Fibroblast of skin of back (primary cell): ENCODE measurements around the gene PIGQ.
A peak's percentile ranks its signal among the peaks of the same experiment; 100 is the strongest.

ENCODE experiments used
- DNase-seq: peaks from one replicate; pipeline ENCODE4 v3.0.0-alpha.2; 2013

PIGQ gene

DNA sequence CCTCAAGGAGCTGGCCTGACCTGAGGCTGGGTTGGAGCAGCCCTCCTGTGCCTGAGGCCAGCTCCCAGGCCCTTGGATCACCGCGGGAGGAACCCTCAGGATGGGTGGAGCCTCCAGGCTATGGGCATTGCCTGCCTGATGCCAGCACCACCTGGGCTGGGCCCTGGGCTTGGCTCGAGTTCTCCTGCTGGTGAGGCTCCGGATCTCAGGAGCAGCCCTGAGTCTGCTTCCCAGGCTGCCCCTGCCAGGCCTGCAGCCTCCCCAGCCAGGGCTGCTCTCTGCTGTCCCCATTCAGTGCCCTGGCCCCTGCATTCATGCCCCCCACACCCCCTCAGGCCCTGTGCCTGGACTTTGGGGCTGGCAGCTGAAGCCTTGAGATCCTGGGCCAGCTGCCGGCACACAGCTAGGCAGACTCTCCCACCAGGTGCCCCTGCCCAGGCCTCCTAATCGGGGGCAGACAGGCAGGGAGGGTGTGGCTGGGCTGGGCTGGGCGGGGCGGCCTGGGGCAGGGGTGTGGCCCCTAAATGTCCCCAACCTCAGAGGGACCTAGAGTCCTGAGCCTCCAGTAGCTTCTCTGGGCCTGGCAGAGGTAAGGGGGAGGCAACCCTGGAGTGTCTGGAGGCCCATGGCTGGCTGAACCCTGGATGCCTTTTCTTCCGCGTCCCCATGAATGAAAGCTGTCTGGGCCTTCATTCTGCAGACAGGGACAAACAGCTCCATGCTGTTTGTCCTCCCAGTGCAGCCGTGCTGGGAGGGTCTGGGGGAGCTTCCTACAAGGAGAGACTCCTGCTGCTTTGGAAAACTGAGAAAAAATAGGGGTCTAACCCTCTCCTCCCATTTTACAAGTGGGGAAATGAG lies 1.1 kb upstream of the PIGQ start:
- DNase-seq = no peak

DNA sequence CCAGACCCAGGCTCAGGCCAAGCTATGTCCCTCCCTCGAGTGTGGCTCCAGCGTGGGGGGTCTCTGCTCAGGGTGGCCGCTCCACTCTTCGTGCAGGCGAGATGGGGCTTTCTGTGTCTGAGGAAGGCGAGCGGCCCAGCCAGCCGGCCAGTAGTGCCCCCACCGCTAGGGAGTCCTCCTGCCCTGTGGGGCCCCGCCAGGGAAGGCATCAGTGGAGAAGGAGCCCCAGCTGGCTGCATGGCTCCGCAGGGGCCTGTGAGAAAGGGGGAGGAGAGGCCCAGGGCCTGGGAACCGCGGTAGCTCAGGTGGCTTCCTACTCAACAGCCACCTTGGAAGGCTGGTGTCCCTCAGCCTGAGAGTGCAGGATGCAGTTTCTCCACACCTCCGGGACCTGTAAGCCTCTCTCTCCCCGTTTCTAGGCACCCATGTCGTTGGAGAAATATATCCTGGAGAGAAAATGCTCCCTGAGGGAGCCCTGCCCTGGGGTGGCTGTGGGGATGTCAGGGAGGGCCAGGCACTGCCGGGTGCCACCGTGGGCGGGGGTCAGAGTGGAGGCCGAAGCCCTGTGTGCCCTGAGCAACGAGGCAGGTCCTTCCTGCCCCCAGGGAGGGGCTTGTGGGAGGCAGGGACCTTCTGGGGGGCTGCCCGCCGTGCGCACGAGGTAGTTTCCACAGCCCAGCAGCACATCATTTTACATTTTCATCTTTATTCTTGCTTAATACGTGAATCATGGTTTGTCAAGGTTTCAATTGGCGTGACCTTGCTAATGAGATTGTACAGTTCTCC lies 3.3 kb downstream of the PIGQ start:
- DNase-seq = no peak

DNA sequence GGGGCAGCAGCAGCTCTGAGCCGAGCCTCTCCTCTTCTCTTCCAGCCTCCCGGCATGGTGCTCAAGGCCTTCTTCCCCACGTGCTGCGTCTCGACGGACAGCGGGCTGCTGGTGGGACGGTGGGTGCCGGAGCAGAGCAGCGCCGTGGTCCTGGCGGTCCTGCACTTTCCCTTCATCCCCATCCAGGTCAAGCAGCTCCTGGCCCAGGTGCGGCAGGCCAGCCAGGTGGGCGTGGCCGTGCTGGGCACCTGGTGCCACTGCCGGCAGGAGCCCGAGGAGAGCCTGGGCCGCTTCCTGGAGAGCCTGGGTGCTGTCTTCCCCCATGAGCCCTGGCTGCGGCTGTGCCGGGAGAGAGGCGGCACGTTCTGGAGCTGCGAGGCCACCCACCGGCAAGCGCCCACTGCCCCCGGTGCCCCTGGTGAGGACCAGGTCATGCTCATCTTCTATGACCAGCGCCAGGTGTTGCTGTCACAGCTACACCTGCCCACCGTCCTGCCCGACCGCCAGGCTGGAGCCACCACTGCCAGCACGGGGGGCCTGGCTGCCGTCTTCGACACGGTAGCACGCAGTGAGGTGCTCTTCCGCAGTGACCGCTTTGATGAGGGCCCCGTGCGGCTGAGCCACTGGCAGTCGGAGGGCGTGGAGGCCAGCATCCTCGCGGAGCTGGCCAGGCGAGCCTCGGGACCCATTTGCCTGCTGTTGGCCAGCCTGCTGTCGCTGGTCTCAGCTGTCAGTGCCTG lies 4.4 kb downstream of the PIGQ start:
- DNase-seq = no peak

DNA sequence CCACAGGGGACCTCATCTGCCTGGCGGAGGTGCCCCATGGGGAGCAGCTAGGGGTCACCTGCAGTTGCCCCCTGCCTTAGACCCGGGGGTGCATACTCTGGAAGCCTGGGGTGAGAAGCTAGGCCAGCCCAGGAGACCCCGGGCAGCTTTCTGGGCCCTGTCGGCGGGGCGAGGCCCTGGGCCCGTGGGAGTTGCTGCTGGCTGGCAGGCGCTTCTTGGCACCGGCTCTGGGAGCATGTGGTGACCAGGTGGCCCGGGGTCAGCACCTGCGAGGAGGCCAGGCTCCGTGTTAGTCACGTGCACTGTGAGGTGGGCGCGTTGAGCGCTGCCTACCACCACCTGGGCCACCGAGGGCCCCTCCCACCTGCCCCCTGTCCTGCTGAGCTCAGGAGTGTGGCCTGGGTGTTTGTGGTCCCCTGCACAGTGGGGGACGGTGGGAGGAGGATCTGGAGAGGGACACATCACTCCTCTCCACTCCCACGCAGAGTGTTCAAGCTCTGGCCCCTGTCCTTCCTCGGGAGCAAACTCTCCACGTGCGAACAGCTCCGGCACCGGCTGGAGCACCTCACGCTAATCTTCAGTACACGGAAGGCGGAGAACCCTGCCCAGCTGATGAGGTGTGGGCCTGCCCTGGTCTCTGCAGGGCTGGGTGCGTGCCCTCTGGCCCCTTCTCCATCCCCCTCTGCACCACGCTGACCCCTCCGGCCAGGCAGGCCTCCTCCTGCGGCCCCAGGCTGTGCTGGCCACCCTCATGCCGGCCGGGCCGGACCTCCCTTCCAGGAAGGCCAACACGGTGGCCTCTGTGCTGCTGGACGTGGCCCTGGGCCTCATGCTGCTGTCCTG lies 5.8 kb downstream of the PIGQ start:
- DNase-seq = no peak

DNA sequence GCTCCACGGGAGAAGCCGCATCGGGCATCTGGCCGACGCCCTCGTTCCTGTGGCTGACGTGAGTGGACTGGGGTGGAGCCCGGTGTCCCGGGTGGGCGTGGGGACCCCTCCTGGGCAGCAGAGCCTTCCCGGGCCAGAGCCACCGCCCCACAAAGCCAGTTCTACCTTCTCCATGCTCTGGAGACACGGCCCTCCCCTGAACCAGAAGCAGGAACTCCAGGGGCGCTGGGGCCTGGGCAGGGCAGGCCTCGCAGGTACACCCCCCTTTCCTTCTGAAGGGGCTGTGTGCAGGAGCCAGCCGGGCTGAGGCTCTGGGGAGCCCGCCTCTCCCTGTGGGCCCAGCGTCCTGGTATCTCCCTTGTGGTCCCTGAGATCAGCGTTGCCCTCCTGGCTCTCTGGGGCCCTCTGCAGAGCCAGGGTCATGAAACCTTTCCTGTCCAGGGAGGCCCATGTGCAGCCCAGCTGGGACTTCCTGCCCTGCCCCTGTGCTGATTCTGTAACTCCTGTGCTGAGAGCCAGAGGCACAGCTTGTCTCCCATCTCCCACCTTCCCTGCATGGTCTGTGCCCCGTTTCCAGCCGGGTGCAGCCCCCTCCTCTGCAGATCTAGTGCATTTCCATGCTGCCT lies 6.5 kb downstream of the PIGQ start:
- no peak for DNase-seq

DNA sequence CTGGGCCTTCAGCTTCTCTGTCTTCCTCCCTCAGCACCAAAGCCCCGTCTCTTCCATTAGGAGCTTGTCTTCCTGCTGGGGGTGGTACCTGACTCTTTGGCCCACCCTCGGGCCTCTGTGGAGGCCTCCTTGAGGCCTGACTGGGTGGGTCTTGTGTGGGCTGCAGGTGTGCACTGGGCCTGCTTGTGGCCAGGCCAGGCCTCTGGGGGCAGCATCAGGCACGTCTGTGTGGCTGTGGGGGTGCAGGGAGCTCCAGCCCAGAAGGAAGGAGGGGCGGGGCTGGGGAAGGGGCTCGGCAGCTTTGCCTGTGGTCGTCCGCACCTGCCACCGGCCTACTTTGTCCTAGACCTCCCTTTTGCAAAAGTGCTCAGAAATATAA lies 7.0 kb downstream of the PIGQ start:
- no peak for DNase-seq

DNA sequence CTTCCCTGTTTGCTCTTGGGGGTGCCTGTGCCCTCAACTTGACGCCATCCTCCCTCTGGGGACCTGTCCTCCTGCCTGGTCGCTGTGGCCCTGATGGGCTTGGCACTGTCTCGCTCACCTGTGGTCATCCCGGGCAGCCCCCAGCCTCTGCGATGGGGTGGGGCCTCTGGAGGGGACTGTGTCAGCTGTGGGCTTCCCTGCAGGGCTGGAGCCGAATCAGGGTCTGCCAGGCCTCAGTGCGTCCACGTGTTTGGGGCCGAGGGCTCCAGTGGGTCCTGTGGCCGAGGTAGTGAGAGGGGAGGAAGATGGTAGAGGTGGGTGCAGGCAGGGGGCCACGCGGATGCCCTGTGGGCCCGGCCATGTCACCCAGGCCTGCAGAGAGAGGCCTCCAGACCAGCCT lies 8.0 kb downstream of the PIGQ start:
- no peak for DNase-seq

DNA sequence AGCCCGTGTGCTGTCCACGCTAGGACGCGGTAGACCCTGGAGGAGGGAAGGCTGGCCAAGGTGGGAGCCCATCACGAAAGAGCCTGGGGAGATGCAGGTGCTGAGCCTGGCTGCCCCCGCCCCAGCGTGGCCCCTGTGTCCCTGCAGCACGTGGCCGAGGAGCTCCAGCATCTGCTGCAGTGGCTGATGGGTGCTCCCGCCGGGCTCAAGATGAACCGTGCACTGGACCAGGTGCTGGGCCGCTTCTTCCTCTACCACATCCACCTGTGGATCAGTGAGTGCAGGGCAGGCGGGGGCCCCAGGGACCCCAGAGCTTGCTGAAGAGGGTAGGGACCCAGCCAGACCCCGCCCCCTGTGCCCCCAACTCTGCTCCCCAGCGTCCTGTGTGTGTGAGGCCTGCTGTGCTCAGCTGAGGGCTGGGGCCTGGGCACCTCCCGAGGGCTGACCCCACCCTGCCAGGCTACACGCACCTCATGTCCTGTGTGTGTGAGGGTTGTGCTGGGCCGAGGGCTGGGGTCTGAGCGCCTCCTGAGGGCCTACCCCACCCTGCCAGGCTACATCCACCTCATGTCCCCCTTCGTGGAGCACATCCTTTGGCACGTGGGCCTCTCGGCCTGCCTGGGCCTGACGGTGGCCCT lies 8.6 kb downstream of the PIGQ start:
- no peak for DNase-seq

DNA sequence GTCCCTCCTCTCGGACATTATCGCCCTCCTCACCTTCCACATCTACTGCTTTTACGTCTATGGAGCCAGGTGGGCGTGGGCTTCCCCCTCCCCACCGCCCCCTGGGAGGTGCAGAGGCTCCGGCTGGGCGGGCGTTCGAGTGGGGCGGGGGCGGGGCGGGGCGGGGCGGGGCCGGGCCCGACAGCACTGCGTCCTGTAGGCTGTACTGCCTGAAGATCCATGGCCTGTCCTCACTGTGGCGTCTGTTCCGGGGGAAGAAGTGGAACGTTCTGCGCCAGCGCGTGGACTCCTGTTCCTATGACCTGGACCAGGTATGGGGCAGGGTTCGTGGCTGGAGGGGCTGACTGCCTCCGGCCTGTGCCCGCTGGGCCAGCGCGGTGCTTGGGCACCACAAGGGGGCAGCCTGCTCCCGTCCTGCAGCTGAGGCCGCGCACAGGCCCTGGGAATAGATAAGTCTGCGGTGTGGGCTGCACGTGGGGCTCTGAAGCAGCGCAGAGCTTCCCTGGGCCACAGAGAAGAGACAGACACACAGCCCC lies 9.2 kb downstream of the PIGQ start:
- DNase-seq = peak; percentile 59

DNA sequence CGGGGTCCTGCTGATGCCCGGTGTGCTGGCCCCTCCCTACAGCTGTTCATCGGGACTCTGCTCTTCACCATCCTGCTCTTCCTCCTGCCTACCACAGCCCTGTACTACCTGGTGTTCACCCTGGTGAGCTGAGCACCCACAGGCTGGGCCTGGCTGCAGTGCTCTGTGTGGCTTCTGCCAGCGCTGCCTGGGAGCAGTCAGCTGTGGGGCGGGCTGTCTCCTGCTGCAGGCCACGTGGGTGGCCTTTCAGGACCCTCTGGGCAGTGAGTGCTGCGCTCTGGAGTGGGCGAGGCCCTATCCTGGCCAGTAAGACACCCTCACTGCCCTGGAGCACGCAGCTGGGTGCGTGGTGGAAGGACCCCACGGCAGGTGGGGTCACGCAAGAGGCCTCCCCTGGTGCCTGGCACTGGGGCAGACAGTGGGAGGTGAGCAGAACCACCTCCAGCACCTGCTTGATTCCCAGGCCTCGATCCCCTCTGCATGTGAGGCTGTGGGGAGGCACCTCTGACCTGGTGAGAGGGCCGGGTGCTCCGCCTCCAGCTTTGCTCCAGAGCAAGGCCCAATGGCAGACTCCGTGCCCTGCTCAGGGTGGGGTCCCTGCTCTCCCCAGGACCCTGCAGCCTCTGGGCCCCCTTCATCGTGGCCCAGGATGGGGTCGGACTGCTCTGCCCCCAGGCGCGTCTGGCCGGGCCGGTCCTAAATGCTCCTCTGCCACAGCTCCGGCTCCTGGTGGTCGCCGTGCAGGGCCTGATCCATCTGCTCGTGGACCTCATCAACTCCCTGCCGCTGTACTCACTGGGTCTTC lies 10.6 kb downstream of the PIGQ start:
- no peak for DNase-seq

DNA sequence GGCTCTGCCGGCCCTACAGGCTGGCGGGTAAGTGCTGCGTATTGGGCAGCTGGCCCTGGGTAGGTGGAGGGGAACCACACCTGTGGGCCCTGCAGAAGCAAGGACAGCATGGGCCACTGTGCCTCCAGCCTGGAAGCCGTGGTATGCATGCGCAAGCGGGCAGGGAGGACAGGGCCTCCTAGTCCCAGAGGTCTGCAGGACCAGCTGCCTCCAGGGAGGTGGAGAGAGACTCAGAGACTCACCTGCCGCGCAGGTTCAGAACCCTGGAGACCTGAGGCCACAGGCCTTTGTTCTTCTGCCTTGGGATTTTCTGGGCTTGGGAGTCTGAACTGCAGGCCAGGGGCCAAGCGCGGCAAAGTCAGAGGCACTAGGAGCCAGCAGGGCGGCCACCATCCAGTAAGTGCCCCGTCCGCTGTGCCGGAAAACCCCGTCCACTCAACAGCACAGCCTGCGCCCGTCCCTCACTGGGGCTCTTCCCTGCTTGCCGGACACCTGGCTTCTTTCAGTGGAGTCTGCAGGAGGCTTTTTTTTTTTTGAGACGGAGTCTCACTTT lies 11.3 kb downstream of the PIGQ start:
- DNase-seq = no peak

DNA sequence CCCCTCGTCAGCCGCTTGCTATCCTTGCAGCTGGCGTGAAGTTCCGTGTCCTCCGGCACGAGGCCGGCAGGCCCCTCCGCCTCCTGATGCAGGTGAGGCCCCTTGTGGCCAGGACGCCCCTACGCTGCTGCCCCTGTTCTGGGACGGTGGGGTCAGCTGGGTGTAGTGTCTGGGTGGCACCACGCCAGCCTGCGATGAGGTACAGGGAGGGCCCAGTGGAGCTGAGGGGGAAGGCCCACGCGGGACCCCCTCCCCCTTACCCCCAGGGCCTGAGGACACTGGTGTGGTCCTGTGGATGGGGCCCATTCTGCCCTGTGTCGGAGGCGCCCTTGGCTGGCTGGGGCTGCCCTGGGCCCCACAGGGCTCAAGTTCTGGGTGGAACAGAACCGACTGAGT lies 12.4 kb downstream of the PIGQ start:
- no peak for DNase-seq

DNA sequence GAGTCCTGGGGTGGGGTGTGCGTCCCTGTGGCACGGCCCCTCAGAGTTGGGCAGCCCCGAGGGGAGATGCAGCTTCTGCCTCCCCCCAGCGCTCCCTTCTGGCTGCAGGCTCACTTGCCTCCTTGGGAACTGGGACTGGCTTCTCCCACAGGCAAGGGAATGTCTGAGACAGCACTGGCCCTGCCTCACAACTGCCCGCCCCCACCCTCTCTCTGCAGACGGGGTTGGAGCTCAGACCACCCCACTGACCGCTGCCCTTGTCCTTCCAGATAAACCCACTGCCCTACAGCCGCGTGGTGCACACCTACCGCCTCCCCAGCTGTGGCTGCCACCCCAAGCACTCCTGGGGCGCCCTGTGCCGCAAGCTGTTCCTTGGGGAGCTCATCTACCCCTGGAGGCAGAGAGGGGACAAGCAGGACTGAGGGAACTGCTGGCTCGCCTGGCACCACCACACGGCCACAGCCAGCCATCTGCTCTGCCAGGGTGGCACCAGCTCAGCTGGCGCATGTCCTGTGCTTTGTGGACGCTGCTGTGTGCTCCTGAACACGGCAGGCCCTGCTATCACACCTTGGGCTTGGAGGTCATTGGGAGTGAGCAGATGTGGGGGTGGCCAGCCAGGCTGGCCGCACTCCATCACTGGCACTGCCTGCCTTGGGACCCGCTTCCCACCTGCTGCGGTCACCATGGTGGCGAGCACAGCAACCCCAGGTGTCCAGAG lies 13.0 kb downstream of the PIGQ start:
- no peak for DNase-seq

DNA sequence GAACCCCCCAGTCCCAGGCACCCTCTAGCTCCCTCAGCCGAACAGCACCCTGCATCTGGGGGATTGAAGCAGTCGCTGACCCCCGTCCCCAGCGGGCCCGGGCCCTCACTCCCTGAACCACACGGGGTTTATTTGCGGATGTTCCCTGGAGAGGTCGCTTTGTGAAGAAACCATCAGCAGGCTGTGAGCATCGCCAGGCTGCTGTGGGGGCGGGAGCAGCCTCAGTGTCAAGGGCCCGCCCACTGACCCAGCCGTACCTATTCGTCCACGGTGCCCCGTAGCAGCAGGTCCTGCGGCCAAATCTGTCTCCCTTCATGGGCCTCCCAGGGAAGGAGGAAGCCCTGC lies 13.7 kb downstream of the PIGQ start:
- no peak for DNase-seq

DNA sequence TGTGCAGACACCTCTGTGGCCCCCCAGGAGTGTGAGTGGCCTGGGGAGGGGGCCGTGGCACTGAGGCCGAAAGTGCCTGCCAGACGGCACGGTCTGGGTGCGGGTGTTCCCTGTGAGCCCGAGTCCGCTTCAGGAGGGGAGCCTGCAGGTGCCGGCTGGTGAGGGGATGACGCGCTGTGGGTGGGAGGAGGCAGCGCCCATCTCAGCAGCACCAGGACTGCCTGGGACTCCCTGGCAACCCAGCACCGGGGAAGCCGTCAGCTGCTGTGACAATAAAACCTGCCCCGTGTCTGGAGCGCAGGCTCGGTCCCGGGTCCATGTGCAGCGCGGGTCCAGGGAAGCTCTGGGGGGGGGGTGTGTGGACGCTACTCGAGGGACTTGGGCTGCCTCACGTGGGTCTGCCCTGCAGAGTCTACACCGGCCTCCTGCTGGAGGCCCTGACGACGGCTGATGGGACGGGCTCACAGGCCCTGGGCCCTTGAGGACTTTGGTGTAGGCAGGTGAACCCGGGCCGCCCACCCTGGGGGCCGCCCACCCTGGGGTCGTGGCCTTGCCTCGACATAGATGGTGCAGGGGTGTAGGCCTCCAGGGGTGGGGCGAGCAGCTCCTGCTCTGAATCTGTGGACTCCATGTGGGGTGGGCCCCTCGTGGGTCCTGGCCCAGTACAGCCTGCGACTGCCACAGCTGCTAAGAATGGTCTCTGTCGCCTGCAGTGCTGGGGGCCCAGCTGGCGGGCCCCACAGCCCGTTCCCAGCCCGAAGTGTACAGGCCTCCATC lies 14.2 kb downstream of the PIGQ start:
- DNase-seq = no peak

DNA sequence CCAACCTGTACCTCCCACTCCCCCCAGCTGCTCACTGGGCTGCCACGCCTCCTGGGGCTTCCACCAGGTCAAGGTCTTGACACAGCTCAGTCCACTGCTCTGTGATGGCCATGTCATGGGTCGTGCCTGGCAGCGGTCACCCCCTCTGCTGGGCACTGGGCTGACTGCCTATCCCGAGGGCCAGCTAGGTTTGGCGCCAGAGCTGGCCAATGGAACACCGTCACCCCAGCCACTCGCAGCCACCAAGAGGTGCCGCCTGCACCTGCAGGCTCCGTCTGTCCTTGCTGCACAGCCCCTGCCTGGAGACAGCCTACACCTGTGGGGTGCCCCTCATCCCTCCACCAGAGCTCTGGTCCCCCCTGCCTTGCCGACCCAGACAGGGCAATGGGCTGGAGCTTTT lies 15.6 kb downstream of the PIGQ start:
- no peak for DNase-seq

DNA sequence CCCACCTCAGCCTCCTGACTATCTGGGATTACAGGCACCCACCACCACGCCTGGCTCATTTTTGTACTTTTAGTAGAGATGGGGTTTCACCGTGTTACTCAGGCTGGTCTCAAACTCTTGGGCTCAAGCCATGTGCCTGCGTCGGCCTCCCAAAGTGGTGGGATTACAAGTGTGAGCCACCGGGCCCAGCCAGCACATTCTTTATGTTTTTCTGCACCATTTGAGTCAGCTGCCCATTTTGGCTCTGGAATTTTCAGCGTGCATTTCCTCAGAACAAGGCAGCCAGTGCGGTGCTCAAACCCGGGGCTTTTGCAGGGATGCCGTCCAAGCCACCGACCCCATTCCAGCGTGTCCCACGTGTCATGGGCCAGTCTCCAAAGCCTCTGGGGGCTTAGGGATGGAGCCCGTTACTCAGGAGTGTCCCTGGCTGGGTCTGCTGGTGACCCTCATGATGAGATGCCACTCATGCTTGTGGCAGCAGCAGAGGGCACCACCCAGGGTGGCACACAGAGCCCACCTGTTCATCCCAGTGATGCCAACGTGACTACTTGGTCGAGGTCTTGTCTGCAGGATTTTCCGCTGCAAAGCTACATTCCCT lies 16.4 kb downstream of the PIGQ start:
- peak; percentile 38 for DNase-seq
